HG02884 (cell line): ENCODE results near the gene CLMN.
A peak's percentile ranks its signal among the peaks of the same experiment; 100 is the strongest.
"Not testable (repeated sequence)": the region's sequence is repeated elsewhere in the genome, so short reads cannot be mapped to it uniquely, and the experiment has no call there.

Source experiments
- ATAC-seq: cut with Tn5 transposase; IDR thresholded peaks from one replicate; pipeline ENCODE4 v1.9.1; 2021; ENCODE audit warnings: mild to moderate bottlenecking, moderate library complexity; ENCODE audit not compliant: unreplicated experiment

CLMN gene

GRCh38 chr14:95289323-95290010 is 30.2 kb downstream of the CLMN start:
- ATAC-seq = no peak

GRCh38 chr14:95288672-95289322 is 30.9 kb downstream of the CLMN start:
- no peak for ATAC-seq

GRCh38 chr14:95287176-95287754 is 32.4 kb downstream of the CLMN start:
- no peak for ATAC-seq

- ATAC-seq = no peak
Observed at GRCh38 chr14:95286645-95287044, 33.1 kb downstream of the CLMN start.

GRCh38 chr14:95285566-95285965 is 34.1 kb downstream of the CLMN start:
- no peak for ATAC-seq

GRCh38 chr14:95283802-95284201 is 35.9 kb downstream of the CLMN start:
- not testable (repeated sequence) for ATAC-seq

GRCh38 chr14:95282986-95283380 is 36.7 kb downstream of the CLMN start:
- not testable (repeated sequence) for ATAC-seq

- no peak for ATAC-seq
Observed at GRCh38 chr14:95282354-95282985, 37.2 kb downstream of the CLMN start.

- no peak for ATAC-seq
Observed at GRCh38 chr14:95281560-95282176, 38.0 kb downstream of the CLMN start.

GRCh38 chr14:95275494-95275893 is 44.2 kb downstream of the CLMN start:
- no peak for ATAC-seq

GRCh38 chr14:95274874-95275273 is 44.8 kb downstream of the CLMN start:
- ATAC-seq = no peak

GRCh38 chr14:95274279-95274678 is 45.4 kb downstream of the CLMN start:
- no peak for ATAC-seq

GRCh38 chr14:95273001-95273978 is 46.4 kb downstream of the CLMN start:
- ATAC-seq = no peak

GRCh38 chr14:95272057-95272456 is 47.7 kb downstream of the CLMN start:
- no peak for ATAC-seq

- ATAC-seq = no peak
Observed at GRCh38 chr14:95270203-95270602, 49.5 kb downstream of the CLMN start.

- no peak for ATAC-seq
Observed at GRCh38 chr14:95269493-95269892, 50.2 kb downstream of the CLMN start.

- no peak for ATAC-seq
Observed at GRCh38 chr14:95268350-95268749, 51.4 kb downstream of the CLMN start.

GRCh38 chr14:95267306-95267705 is 52.4 kb downstream of the CLMN start:
- no peak for ATAC-seq

- peak; percentile 89 for ATAC-seq
Observed at GRCh38 chr14:95265106-95266094, 54.3 kb downstream of the CLMN start.
